Adipose tissue (tissue), 3 donors: Measurements from ENCODE around the gene DUSP15. TPM values are rescaled to one million over a fixed set of nuclear protein-coding genes. Genes with fewer than 3 reads are reported as not detected.
"Not testable (repeated sequence)": the region's sequence is repeated elsewhere in the genome, so short reads cannot be mapped to it uniquely, and the experiment has no call there.

Experiments
- H3K27ac ChIP-seq: one replicate; pipeline ENCODE4 v1.5.1; 2013; ENCODE audit warnings: low read depth, low read length
- WGBS, 3 donors: extraction: QIAGEN DNeasy Blood & Tissue Kit; methylation state at CpG; one replicate each; pipeline ENCODE4 v1.1.7; 2013; 5-methylcytosine and 5-hydroxymethylcytosine counted together
- polyA plus RNA-seq, 3 donors: library from polyadenylated mRNA; stranded (reverse); fragments of 200-250 nt; gene quantifications; one replicate each; pipeline ENCODE4 v1.2.3, GENCODE V29; 2013
- donor health status: healthy with polysubstance abuse.
- donor health status: Bipolar disorder and iron deficiency.
- donor health status: healthy.

DUSP15 gene
- 1 to 10 TPM; 1.1 to 1.5 (median 1.5) TPM for polyA plus RNA-seq

DNA sequence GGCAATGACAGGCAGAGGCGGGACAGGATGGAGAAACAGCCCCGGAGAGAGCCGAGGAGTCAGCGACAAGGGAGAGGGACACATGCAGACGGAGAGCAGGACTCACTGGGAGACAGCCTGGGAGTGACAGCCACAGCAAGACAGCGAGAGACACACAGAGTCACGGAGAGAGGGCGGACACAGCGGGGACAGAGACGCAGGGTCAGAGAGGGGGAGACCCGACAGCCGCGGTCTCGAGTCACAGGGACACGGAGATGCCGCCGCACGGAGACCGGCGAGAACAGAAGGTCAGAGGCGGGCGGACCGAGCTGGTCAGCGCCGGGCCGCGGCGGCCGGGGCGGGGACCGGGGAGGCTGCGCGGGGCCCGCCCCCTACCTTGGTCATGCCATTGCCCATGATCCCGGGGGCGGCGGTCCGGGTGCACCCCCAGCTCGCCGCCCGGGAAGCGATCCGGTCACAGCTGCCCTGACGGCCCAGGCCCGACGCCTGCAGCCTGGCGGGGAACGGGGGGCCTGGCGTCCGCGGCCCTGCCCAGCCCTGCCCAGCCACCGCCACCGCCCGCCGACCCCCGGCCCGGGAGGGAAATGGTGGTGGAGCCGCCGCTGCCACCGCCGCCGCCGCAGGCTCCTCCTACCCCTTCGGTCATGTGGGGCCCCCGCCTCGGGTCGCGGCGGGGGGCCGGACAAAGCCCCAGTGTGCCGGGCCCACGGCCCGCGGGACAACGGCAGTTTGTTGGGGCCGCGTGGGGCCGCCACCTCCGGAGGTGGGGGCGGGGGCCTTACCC is at the start of gene DUSP15, which contains the start of gene TTLL9:
TSS of gene DUSP15 (minus strand) at position 586 of the 784 bp plus-strand sequence. CDS start at position 396, 190 bp downstream.
TSS of gene TTLL9 (plus strand) at position 693 of the 784 bp plus-strand sequence. CDS start 493 bp downstream, outside the sequence.
- 0 to 1% (median 1%) methylated on average over 61 to 80 of the region's 80 CpGs for WGBS, 3 donors
- H3K27ac ChIP-seq = no peak within 1 kb of the TSS

DNA sequence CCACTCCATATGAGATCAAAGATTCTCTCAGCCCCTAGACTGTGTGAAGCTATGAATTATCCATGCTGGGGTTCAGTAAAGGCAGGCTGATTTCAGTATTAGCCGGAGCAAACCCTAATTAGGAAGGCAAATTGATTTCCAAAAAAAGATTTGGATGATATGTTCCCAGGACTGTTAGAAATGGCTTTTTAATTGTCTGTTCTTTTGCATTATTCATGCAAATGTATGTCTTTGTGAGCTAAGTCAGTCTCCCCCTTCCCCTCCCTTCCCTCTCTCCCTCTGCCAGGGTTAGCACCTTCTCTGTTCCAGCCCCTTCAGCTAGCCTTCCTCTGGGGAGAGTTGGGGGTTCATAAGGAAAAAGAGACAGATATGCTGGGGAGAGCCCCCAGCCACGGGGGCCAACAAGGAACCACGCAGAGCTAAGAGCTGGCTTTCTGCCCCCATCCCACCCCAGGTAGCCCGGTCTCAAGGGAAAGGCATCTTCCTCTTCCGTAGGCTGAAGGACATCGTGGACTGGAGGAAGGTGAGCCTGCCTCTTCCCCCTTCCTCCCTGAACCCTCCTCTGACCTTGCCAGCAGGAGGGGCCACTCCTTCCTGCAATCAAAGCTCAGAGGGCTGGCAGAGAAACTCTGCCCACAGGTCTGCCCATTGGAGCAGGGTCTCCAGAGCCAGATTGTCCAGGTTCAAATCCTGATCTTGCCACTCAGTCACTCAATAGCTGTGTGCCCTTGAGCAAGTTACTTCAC is 49.3 kb upstream of the DUSP15 start:
- WGBS, 3 donors = 42 to 50% (median 49%) methylated on average over 6 of the region's 6 CpGs
- no peak overlapping the region for H3K27ac ChIP-seq

- H3K27ac ChIP-seq = no peak overlapping the region
- WGBS, 3 donors = 65 to 85% (median 84%) methylated on average over 7 of the region's 7 CpGs
Measured at GRCh38 chr20:31918466-31919105, 48.3 kb upstream of the DUSP15 start.

DNA sequence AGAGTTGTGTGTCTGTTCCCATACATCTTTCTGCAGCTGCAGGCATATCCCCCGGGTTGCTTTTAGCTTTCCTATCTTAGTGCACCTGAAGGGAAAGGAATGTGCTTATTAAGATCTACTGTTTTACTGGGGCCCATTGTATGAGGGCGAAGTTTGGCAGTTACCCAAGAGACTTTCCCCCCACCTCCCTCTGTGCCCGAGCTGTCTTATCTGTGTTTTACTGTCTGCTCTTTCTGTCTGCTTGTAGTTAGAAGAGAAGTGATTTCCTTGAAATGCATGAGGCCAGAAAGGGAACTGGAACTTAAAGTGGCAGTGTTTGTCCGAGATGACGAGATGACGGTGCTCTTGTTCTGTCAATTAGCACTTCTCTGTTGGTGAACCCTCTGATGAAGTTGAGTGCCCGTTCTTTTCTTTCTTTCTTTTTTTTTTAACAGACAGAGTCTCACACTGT is 47.7 kb upstream of the DUSP15 start:
- not testable (repeated sequence) for H3K27ac ChIP-seq
- 9 to 13% (median 12%) methylated on average over 7 of the region's 7 CpGs for WGBS, 3 donors

DNA sequence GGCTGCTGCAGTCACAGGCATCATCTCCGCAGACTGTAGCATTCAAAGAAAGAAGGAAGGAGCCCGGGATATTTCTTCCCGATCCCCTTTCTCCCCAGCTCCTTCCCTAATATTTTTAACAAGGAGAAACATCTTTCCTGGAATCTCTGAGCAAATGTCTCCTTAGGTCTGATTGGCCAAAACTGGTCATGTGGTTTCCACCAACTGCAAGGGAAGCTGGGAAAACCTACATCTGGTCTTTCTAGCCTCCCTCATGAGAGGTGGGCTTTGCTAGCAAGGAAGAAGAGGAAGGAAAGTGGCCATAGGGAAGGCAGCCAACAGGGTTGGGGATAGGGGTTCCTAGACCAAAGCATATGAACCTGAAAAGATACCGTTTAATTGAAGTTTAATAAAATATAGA is 46.4 kb upstream of the DUSP15 start:
- WGBS, 3 donors = 75 to 93% (median 92%) methylated on average over 4 of the region's 4 CpGs

DNA sequence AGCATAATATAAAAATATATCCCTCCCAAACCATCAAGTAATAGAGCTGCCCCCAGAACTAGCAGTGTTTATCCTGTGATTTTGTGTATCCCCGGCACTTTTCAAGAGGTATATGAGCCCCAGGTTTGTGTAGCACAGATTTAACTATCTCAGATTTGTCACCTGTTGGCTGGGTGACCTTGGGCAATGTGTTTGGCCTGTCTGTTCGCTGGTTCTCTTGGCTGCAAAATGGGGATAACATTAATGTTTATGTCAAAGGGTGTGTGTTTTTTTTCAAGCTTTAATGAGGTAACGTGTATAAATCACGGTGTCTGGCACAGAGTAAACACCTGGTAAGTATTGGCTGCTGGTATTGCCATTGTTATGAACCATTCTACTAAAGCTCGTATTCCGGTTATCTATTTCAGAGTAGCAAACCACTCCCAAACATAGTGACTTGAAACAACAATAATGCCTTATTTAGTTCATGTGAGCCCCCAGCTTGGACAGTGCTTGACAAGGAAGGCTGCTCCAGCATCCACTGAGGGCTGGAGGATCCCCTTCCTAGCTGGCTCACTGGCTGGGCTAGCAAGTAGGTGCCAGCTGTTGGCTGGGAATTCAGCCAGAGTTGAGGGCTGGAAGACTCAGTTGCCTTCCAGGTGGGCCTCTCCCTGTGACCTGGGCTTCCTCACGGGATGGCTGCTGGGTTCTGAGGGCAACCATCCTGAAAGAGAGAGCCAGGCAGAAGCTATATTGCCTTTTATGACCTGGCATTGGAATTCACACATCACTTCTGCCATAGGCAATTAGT is 45.4 kb upstream of the DUSP15 start:
- 36 to 74% (median 74%) methylated on average over 7 of the region's 7 CpGs for WGBS, 3 donors

More for the DNA sequence above, 46.4 kb upstream of the DUSP15 start:
- H3K27ac ChIP-seq = no peak overlapping the region

DNA sequence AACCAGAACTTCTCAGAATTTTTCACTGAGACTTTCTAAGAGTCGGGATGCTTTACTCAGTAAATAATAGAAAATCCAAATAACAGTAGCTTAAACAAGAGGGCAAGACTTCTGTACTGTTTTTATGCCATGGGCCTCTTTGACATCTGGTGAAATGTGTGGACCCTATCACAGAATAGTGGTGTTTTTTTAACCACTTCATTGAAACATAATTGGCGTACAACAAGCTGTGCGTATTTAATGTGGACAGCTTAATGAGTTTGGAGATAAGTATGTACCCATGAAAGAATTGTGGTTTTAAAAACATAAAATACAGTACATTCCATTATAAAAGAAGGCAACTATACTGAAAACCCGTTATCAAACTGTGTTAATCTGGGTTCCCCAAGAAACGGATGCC is 43.8 kb upstream of the DUSP15 start:
- WGBS, 3 donors = 79 to 86% (median 83%) methylated on average over 5 of the region's 5 CpGs
- H3K27ac ChIP-seq = no peak overlapping the region

More for the DNA sequence above, 45.4 kb upstream of the DUSP15 start:
- H3K27ac ChIP-seq = no peak overlapping the region

GRCh38 chr20:31913431-31914157 is 43.3 kb upstream of the DUSP15 start:
- 74 to 85% (median 78%) methylated on average over 15 of the region's 15 CpGs for WGBS, 3 donors
- no peak overlapping the region for H3K27ac ChIP-seq

DNA sequence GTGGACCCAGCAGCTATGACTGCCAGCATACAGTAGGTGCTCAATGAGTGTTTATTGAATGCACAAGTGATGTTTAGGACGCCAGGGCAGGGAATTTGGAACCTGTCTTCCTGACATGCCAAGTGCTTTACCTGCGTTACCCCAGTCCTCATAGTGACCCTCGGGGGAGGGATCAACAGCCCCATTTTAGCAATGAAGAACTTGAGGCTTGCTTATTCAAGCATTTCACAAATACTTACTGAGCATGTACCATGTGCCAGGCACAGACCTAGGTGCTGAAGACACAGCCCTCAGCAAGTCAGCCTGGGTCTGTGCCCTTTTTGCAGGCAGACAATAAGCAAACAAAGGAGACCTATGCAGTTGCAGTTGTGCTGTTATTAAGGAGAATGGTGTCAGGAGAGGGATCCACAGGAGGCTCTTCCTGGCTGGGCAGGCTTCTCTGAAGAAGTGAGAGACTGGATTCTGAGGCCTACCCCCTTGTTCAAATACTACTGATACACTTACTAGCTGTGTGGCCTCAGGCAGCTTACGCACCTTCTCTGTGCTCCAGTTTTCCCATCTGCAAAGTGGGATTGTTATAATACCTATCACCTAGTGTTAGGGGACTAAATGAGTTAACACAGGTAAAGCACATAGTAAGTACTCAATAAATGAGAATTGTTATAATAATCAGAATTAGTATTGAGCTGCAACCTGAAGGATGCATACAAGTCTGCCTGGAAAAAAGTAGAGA is 39.9 kb upstream of the DUSP15 start:
- 80 to 89% (median 86%) methylated on average over 4 of the region's 4 CpGs for WGBS, 3 donors
- H3K27ac ChIP-seq = no peak overlapping the region

GRCh38 chr20:31909253-31910070 is 39.1 kb upstream of the DUSP15 start:
- 89 to 93% (median 89%) methylated on average over 17 of the region's 17 CpGs for WGBS, 3 donors
- H3K27ac ChIP-seq = no peak overlapping the region

DNA sequence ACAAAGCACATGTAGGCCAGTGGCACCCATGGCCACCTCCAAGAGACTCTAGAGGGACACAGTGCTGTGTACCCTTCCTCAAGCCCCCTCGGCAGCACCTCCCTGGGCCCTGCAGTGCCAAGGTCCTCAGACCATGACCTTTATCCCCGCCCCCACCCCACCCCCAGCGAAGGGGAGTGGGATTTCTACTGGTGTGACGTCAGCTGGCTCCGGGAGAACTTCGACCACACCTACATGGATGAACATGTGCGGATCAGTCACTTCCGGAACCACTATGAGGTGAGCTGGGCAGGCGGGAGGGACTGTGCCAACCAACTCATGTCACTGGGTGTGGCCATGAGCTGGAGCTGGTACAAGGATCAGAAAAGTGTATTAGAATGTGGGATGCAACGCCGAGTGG is 38.1 kb upstream of the DUSP15 start:
- H3K27ac ChIP-seq = no peak overlapping the region
- WGBS, 3 donors = 85 to 88% (median 86%) methylated on average over 11 of the region's 11 CpGs

DNA sequence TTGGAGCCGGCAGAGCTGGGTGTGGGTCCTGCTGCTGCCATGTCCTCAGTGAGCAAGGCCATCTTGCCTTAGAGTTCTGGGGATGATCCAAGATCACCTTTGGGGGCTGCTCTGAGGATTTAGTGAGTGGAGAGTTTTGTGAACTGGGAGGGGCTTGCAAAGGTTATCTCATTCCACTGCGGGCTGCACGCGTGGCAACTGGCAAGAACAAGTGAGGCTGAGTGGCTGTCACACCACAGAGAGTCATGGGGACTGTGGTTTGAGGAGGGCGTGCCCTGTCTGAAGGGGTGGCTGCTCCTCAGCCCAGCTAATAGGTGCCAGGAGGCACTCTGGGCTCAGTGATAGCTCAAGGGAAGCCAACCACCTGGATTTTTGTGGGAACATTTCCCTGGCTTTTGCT is 37.7 kb upstream of the DUSP15 start:
- no peak overlapping the region for H3K27ac ChIP-seq
- 78 to 82% (median 79%) methylated on average over 5 of the region's 5 CpGs for WGBS, 3 donors

DNA sequence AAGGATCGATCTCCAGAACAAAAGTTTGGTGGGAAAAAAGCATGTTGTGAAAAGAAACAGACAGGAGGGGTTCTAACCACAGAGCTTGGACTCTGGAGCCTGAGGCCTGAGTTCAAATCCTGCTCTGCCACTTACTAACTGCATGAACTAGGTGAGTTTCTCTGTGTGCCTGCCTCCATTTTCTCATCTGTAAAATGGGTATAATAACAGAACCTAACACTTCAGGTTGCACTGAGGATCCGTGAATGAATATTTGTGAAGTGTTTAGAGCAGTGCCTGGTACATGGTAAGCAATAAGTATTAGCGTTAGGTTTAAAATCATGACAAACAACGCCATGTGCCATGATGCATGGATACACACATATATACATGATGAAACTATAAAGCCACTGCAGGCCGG is 36.7 kb upstream of the DUSP15 start:
- H3K27ac ChIP-seq = no peak overlapping the region
- 88 to 95% (median 93%) methylated on average over 5 of the region's 5 CpGs for WGBS, 3 donors

DNA sequence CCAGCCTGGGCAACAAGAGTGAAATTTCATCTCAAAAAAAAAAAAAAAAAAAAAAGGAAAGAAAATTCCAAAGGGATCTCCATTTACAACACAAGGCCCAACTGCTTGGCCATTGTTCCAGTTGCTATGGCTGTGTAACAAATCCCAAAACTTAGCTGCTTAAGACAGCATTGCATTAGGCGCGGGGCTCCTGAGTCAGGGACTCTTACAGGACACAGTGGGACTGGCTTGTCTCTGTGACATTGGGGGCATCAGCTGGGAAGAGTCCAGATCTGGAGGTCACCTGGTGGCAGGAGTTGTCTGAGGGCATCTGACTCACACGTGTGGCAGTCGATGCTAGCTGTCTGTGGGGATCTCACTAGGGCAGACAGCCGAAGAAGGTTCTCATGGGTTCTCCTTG is 35.7 kb upstream of the DUSP15 start:
- WGBS, 3 donors = 64 to 86% (median 73%) methylated on average over 5 of the region's 5 CpGs
- H3K27ac ChIP-seq = no peak overlapping the region

- no peak overlapping the region for H3K27ac ChIP-seq
- WGBS, 3 donors = 44 to 69% (median 62%) methylated on average over 1 of the region's 1 CpG
Measured at GRCh38 chr20:31903627-31904386, 33.5 kb upstream of the DUSP15 start.
